ENCODE results near the gene F2R. TPM values are rescaled to one million over a fixed set of nuclear protein-coding genes. Genes with fewer than 3 reads are reported as not detected.

Gene F2R
- total and polyA plus RNA-seq, 12 donors = 6.0 to 60.5 (median 26.8) TPM

DNA sequence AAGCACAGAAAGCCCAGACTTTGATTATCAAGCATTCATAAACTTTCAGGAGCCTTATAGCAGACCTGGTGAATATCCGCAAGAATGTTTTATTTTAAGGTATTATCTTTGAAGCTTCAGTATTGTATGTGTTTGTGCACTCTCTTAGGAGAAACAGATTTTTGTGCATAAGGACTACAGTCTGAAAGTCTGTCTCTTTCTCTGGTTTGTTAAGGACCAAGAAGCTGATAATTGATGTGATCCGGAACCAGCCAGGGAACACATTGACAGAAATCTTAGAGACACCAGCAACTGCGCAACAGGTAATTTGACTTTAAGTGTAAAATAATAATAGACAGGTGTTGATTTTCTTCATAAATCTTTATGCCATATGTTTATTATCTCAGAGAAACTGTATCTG lies 22.8 kb upstream of the F2R start:
- Histone ChIP-seq H3K27ac (no peak overlapping the region), H3K9me3 (replicated peaks in 1 of 3) (no peaks in the 10 kb centered on the region), H3K4me3 (no peak overlapping the region), H3K4me1 (replicated peaks in 1 of 2) (peaks cover 0 to 21% of the 10 kb centered on the region in 2 donors), H3K36me3 (replicated peaks in 1 of 2) (no peaks in the 10 kb centered on the region), H3K27me3 (no peaks in the 10 kb centered on the region)
- intact Hi-C loops (cut with DNase I) = no loop called here
- no peak for DNase-seq
- no peak for TF ChIP-seq CTCF (IDR thresholded peaks at IDR 0.05)
- no peak for TF ChIP-seq POLR2A (IDR thresholded peaks at IDR 0.05)
- WGBS, 4 donors = 65 to 99% (median 89%) methylated on average over 3 of the region's 3 CpGs

- H3K4me1 ChIP-seq (replicated peaks in 1 of 2) = peaks cover 0 to 20% of the 10 kb centered on the region in 2 donors
- H3K4me3 ChIP-seq = no peak overlapping the region
- 48 to 78% (median 61%) methylated on average over 2 of the region's 2 CpGs for WGBS, 4 donors
- TF ChIP-seq CTCF (IDR thresholded peaks at IDR 0.05) (no peak), POLR2A (IDR thresholded peaks at IDR 0.05) (no peak)
- no peak for DNase-seq
- H3K27ac ChIP-seq = no peak overlapping the region
- intact Hi-C loops (cut with DNase I) = no loop called here
- H3K9me3 ChIP-seq (replicated peaks in 1 of 3) = no peaks in the 10 kb centered on the region
- no peaks in the 10 kb centered on the region for H3K36me3 ChIP-seq (replicated peaks in 1 of 2)
- no peaks in the 10 kb centered on the region for H3K27me3 ChIP-seq
These were observed 21.6 kb upstream of the F2R start for GRCh38 chr5:76694317-76694716.

- Histone ChIP-seq H3K4me3 (no peak overlapping the region), H3K36me3 (replicated peaks in 1 of 2) (no peaks in the 10 kb centered on the region), H3K9me3 (replicated peaks in 1 of 3) (no peaks in the 10 kb centered on the region), H3K27me3 (no peaks in the 10 kb centered on the region), H3K27ac (no peak overlapping the region), H3K4me1 (replicated peaks in 1 of 2) (peaks cover 0 to 11% of the 10 kb centered on the region in 2 donors)
- no peak for TF ChIP-seq CTCF (IDR thresholded peaks at IDR 0.05)
- no peak for TF ChIP-seq POLR2A (IDR thresholded peaks at IDR 0.05)
- DNase-seq = no peak
- 83 to 91% (median 87%) methylated on average over 6 of the region's 6 CpGs for WGBS, 4 donors
- intact Hi-C loops (cut with DNase I) = no loop called here
These were observed 20.6 kb upstream of the F2R start for GRCh38 chr5:76695346-76695745.

DNA sequence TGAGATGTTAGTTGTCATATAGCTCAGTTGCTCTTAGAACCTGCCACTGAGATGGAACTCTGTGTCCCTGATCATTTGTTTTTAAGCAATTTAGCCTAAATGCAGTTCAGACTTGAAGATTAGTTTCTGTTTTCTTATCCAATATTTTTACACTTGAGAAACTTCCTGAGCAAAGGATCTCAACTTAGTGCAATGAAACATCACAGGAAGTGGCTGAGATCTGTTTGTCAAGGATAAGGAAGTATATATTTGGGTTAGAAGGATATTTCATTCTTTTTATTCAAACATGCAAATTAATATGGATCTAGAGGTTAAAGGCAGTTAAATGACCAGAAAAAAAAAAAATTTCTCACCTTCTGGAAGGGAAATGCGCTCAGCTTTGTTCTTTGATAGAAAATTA lies 19.7 kb upstream of the F2R start:
- H3K36me3 ChIP-seq (replicated peaks in 1 of 2) = no peaks in the 10 kb centered on the region
- peaks cover 0 to 5% of the 10 kb centered on the region in 2 donors for H3K4me1 ChIP-seq (replicated peaks in 1 of 2)
- no peaks in the 10 kb centered on the region for H3K27me3 ChIP-seq
- H3K9me3 ChIP-seq (replicated peaks in 1 of 3) = no peaks in the 10 kb centered on the region
- peak overlapping the region in 1 of 5 donors; percentile 7 for H3K27ac ChIP-seq
- WGBS, 4 donors = 76 to 89% (median 82%) methylated on average over 1 of the region's 1 CpG
- no peak for TF ChIP-seq POLR2A (IDR thresholded peaks at IDR 0.05)
- no peak for TF ChIP-seq CTCF (IDR thresholded peaks at IDR 0.05)
- intact Hi-C loops (cut with DNase I) = no loop called here
- H3K4me3 ChIP-seq = no peak overlapping the region
- DNase-seq = no peak
